Panc1 (cell line): ENCODE data around the gene FN1. TPM values are rescaled to one million over a fixed set of nuclear protein-coding genes. Genes with fewer than 3 reads are reported as not detected.

Experiments
- ATAC-seq: fragments of 200-7000 bp; cut with Tn5 transposase; 2 replicates; pipeline ENCODE4 v1.9.1; 2020; ENCODE audit warnings: mild to moderate bottlenecking, moderate library complexity
- BruUV-seq: library from RNA; stranded (reverse); fragments of 400-500 nt; replicated peaks from 2 replicates; lab custom pipeline; 2021; lab: Mats Ljungman, UMichigan
- CTCF ChIA-PET: fragments of 300-600 bp; sonication (Branson Sonifier 250); formaldehyde crosslinking; loops from one replicate; lab custom pipeline; 2022; ENCODE audit warnings: antibody characterized with exemption; lab: Charles Lee
- POLR2A ChIA-PET: fragments of 300-600 bp; sonication (Branson Sonifier 250); formaldehyde crosslinking; loops from one replicate; lab custom pipeline; 2022; ENCODE audit warnings: antibody characterized with exemption; lab: Charles Lee
- DNase-seq: peaks from one replicate; pipeline ENCODE4 v3.0.0-alpha.2; 2010; ENCODE audit warnings: low read depth, low spot score
- H3K27ac ChIP-seq: 2 replicates; pipeline ENCODE4 v1.5.1; 2011; ENCODE audit warnings: mild to moderate bottlenecking, low read length, inconsistent platforms
- H3K27me3 ChIP-seq: fragments of 200-500 bp; sonication (Bioruptor generic); 2 replicates; pipeline ENCODE4 v1.6.0; 2014; ENCODE audit warnings: low read length, inconsistent platforms; ENCODE audit not compliant: control insufficient read depth, insufficient read depth
- H3K36me3 ChIP-seq: fragments of 200-500 bp; sonication (Bioruptor generic); 2 replicates; pipeline ENCODE4 v1.5.1; 2014; ENCODE audit warnings: inconsistent platforms, mild to moderate bottlenecking, low read length, moderate library complexity; ENCODE audit not compliant: control insufficient read depth, insufficient read depth
- H3K4me1 ChIP-seq: 2 replicates; pipeline ENCODE4 v1.5.1; 2011; ENCODE audit warnings: inconsistent platforms, mild to moderate bottlenecking, low read length, moderate library complexity; ENCODE audit not compliant: control insufficient read depth, insufficient read depth
- H3K4me3 ChIP-seq, 2 experiments: 2 replicates each; pipeline ENCODE4 v1.5.1; 2011 to 2012; ENCODE audit warnings: low read depth in 2 of 2, low read length in 2 of 2, mild to moderate bottlenecking in 2 of 2, inconsistent platforms in 1 of 2, moderate library complexity in 1 of 2
- H3K9me3 ChIP-seq: fragments of 200-500 bp; sonication (Bioruptor generic); 2 replicates; pipeline ENCODE4 v1.5.1; 2014; ENCODE audit warnings: low read depth, mild to moderate bottlenecking, inconsistent platforms, low read length, moderate library complexity; ENCODE audit not compliant: control insufficient read depth, insufficient read depth
- CTCF ChIP-seq: fragments of 450-650 bp; IDR thresholded peaks from 2 replicates; pipeline ENCODE4 v1.5.1; 2017; ENCODE audit warnings: mild to moderate bottlenecking
- POLR2AphosphoS5 ChIP-seq: IDR thresholded peaks from 2 replicates; pipeline ENCODE4 v1.6.1; 2012; ENCODE audit warnings: mild to moderate bottlenecking, low read depth, low read length, moderate library complexity
- REST ChIP-seq, 2 experiments: IDR thresholded peaks; 2 replicates each; pipeline ENCODE4 v1.6.1; 2011 to 2012; ENCODE audit warnings: low read depth in 2 of 2, control low read depth in 1 of 2, low read length in 1 of 2, mild to moderate bottlenecking in 1 of 2, moderate library complexity in 1 of 2; ENCODE audit not compliant: insufficient read depth in 1 of 2
- SIN3A ChIP-seq: IDR thresholded peaks from 2 replicates; pipeline ENCODE4 v1.6.1; 2012; ENCODE audit warnings: low read depth, mild to moderate bottlenecking, low read length, moderate library complexity, borderline replicate concordance; ENCODE audit not compliant: insufficient read depth
- TCF7L2 ChIP-seq: IDR thresholded peaks from 2 replicates; pipeline ENCODE4 v1.6.1; 2011; ENCODE audit warnings: mild to moderate bottlenecking, low read depth, low read length, inconsistent platforms
- in situ Hi-C: cut with HindIII; loops from 2 replicates; pipeline ENCODE4 v1.10.0; 2016; ENCODE audit warnings: low sequenced_read_pairs, low pct_unique_long_range_greater_than_20kb
- intact Hi-C: fragments of 100-400 bp; cut with micrococcal nuclease; formaldehyde crosslinking; loops from one replicate; pipeline ENCODE4 v1.10.0; 2022; ENCODE audit not compliant: unreplicated experiment
- total RNA-seq: library from RNA; stranded (reverse); gene quantifications from one replicate; pipeline ENCODE4 v1.2.1, GENCODE V29; 2021; ENCODE audit not compliant: unreplicated experiment

Gene FN1
- total RNA-seq, 1 experiment from 2014 or later = 4.2 TPM

- ATAC-seq (no peak), DNase-seq (no peak)
- H3K36me3 ChIP-seq = no peaks in the 10 kb centered on the region
- H3K27ac ChIP-seq = no peak overlapping the region
- CTCF ChIA-PET = no interaction called here
- intact Hi-C loops (no loop called here), in situ Hi-C loops (no loop called here)
- no peaks in the 10 kb centered on the region for H3K4me1 ChIP-seq
- POLR2A ChIA-PET = no interaction called here
- no peaks in the 10 kb centered on the region for H3K9me3 ChIP-seq
- H3K4me3 ChIP-seq = no peak overlapping the region
- BruUV-seq = no TSS peak
- H3K27me3 ChIP-seq = peaks cover 3% of the 10 kb centered on the region; the same call in 1 of the 2 replicates
- TF ChIP-seq TCF7L2 (no peak), REST (IDR thresholded peaks at IDR 0.05; ENCODE audit: insufficient read depth in 1 of 2, low read depth in 2 of 2, low read length in 1 of 2) (no peak), SIN3A (no peak), POLR2AphosphoS5 (no peak), CTCF (no peak)
Observed at GRCh38 chr2:215423234-215423633, 12.6 kb downstream of the FN1 start.

- BruUV-seq = no TSS peak
- in situ Hi-C loops = no loop called here
- ATAC-seq (no peak), DNase-seq (no peak)
- Histone ChIP-seq H3K36me3 (no peaks in the 10 kb centered on the region), H3K9me3 (no peaks in the 10 kb centered on the region), H3K27ac (no peak overlapping the region), H3K4me1 (no peaks in the 10 kb centered on the region), H3K27me3 (peaks cover 3% of the 10 kb centered on the region; the same call in 1 of the 2 replicates), H3K4me3 (no peak overlapping the region)
- CTCF ChIA-PET = no interaction called here
- TF ChIP-seq CTCF (no peak), REST (IDR thresholded peaks at IDR 0.05; ENCODE audit: insufficient read depth in 1 of 2, low read depth in 2 of 2, low read length in 1 of 2) (no peak), TCF7L2 (no peak), SIN3A (no peak), POLR2AphosphoS5 (no peak)
- POLR2A ChIA-PET = no interaction called here
- intact Hi-C loops = no loop called here
Observed at GRCh38 chr2:215422676-215423075, 13.2 kb downstream of the FN1 start.
